GM19452 (cell line): ENCODE results near the gene SYNC.
"Not testable (repeated sequence)": the region's sequence is repeated elsewhere in the genome, so short reads cannot be mapped to it uniquely, and the experiment has no call there.

Experiments used
- ATAC-seq: cut with Tn5 transposase; IDR thresholded peaks from one replicate; pipeline ENCODE4 v1.9.1; 2021; ENCODE audit not compliant: unreplicated experiment

SYNC gene

DNA sequence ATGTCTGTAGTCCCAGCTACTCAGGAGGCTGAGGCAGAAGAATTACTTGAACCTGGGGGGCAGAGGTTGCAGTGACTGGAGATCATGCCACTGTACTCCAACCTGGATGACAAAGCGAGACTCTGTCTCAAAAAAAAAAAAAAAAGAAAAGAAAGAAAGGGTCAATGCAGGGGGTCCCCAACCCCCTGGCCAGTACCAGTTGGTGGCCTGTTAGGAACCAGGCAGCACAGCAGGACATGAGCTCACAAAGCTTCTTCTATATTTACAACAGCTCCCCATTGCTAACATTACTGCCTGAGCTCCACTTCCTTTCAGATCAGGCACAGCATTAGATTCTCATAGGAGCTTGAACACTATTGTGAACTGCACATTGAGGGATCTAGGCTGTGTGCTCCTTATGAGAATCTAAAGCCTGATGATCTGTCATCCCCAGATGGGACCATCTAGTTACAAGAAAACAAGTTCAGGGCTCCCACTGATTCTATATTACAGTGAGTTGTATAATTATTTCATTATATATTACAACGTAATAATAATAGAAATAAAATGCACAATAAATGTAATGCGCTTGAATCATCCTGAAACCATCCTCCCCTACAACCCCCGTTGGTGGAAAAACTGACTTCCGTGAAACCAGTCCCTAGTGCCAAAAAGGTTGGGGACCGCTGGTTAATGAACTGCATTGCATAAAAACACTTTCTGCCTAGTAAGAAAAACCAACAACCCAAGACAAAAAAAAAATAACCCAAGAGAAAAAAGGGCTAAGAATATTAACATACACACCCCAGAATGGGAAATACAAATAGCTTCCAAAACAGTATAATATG lies 55.0 kb downstream of the SYNC start:
- no peak for ATAC-seq

DNA sequence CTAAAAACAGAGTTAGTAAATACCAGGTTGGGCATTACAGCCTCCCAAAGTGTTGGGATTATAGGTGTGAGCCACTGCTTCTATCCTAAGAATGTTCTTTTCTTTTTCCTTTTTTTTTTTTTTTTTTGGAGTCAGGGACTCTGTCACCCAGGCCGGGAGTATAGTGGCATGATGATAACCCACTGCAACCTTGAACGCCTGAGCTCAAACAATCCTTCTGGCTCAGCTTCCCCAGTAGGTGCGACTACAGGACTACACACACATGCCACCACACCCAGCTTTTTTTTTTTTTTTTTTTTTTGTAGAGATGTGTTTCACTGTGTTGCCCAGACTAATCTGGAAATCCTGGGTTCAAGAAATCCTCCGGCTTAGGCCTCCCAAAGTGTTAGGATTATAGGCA lies 58.1 kb downstream of the SYNC start:
- ATAC-seq, result no peak

GRCh38 chr1:32642292-32642827 lies 60.2 kb downstream of the SYNC start:
- ATAC-seq, result not testable (repeated sequence)

GRCh38 chr1:32639489-32640075 lies 63.0 kb downstream of the SYNC start:
- ATAC-seq, result no peak

DNA sequence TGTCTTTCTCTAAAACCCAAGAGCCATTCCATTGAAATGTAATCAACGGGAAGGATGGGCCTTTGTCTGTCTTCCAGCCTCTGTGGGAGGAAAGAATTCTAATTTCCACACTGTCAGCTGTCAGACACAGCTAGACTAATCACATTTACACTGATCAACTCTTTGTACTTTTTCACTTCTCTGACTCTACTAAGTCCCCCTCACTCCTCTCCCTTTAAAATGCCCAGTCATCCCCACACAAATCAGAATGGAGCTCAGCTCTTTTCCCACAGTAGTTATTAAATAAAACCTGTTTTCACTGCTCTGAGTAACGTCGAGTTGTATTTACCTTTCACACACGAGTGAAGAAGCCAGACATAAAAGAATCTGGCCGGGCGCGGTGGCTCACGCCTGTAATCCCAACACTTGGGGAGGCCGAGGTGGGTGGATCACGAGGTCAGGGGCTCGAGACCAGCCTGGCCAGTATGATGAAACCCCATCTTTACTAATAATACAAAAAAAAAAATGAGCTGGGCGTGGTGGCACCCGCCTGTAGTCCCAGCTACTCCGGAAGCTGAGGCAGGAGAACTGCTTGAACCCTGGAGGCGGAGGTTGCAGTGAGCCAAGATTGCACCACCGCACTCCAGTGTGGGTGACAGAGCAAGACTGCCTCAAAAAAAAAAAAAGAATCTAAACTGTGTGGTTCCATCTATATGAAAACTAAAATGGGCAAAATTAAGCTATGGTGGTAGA lies 65.5 kb downstream of the SYNC start:
- ATAC-seq, result no peak

DNA sequence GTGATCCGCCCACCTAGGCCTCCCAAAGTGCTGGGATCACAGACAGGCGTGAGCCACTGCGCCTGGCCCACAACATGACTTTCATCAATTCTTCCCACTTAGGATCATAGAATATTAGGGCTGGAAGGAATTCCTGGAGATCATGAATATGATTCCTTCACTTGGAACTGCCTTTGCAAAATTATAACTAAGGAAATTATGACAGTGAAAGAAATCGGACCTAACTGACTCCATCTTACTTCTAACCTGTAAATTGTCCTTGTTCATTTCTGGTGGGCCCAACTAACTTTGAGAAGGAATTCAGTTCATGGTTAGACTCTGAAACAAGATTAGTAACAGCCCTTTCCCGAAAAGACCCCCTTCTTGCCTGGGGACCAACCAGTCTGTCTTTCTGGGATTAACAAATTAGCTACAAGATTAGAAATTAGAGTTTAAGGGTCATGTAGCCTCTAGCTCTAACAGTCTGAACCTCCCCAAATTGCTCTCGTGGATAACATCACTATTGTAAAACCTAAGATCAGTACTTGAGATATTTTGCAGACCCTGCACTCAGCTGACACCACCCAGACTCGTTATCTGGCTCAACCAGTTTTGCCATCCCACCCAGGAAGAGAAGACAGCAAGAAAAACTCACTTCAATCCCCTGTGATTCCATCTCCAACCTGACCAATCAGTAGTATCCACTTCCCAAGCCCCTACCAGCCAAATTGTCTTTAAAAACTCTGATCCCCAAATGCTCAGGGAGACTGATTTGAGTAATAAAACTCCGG lies 66.9 kb downstream of the SYNC start:
- no peak for ATAC-seq

DNA sequence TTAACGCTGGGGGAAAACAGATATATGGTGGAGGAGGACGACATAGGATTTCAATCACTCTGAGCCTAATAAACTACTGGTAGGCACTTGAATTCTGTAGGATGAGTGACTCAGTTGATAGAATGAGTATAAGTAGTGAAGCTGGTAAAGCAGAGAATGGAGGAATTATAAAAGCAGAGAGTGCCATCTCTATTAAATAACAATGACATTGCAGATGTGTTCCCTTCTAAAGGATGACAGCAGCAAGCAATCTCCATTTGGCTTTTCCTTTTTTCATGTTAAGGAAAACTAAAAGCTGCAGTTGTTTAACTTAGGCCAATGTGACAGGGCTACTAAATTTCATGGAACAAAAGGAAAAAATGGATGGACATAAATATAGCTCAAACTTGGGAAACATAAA lies 69.7 kb downstream of the SYNC start:
- ATAC-seq, result no peak

- ATAC-seq, result not testable (repeated sequence)
These were observed 72.4 kb downstream of the SYNC start for GRCh38 chr1:32630173-32630572.
